ENCODE data around the gene SLC7A10.
"Not testable (repeated sequence)": the region's sequence is repeated elsewhere in the genome, so short reads cannot be mapped to it uniquely, and the experiment has no call there.

SLC7A10 gene

GRCh38 chr19:33215438-33216197, 10.0 kb downstream of the SLC7A10 start:
- DNase-seq (ENCODE audit: low spot score): no peak

GRCh38 chr19:33214596-33214995, 11.1 kb downstream of the SLC7A10 start:
- no peak for DNase-seq (ENCODE audit: low spot score)

- DNase-seq (ENCODE audit: low spot score): no peak
These were observed 13.0 kb downstream of the SLC7A10 start for GRCh38 chr19:33212436-33213172.

- DNase-seq (ENCODE audit: low spot score): no peak
These were observed 13.7 kb downstream of the SLC7A10 start for GRCh38 chr19:33211794-33212435.

- DNase-seq (ENCODE audit: low spot score): no peak
These were observed 15.2 kb downstream of the SLC7A10 start for GRCh38 chr19:33210266-33210940.

- DNase-seq (ENCODE audit: low spot score): not testable (repeated sequence)
These were observed 15.8 kb downstream of the SLC7A10 start for GRCh38 chr19:33209850-33210230.

GRCh38 chr19:33208904-33209849, 16.5 kb downstream of the SLC7A10 start:
- DNase-seq (ENCODE audit: low spot score): no peak

GRCh38 chr19:33208371-33208895, 17.2 kb downstream of the SLC7A10 start:
- DNase-seq (ENCODE audit: low spot score): no peak

GRCh38 chr19:33207903-33208302, 17.7 kb downstream of the SLC7A10 start:
- no peak for DNase-seq (ENCODE audit: low spot score)

- DNase-seq (ENCODE audit: low spot score): no peak
These were observed 18.5 kb downstream of the SLC7A10 start for GRCh38 chr19:33207040-33207620.

- DNase-seq (ENCODE audit: low spot score): no peak
These were observed 19.2 kb downstream of the SLC7A10 start for GRCh38 chr19:33206261-33207039.

GRCh38 chr19:33205531-33206260, 20.0 kb downstream of the SLC7A10 start:
- DNase-seq (ENCODE audit: low spot score): no peak

GRCh38 chr19:33205110-33205509, 20.5 kb downstream of the SLC7A10 start:
- DNase-seq (ENCODE audit: low spot score): no peak

GRCh38 chr19:33204136-33204973, 21.3 kb downstream of the SLC7A10 start:
- DNase-seq (ENCODE audit: low spot score): no peak

GRCh38 chr19:33203529-33203928, 22.1 kb downstream of the SLC7A10 start:
- DNase-seq (ENCODE audit: low spot score): no peak

- no peak for DNase-seq (ENCODE audit: low spot score)
These were observed 22.8 kb downstream of the SLC7A10 start for GRCh38 chr19:33202546-33203507.
